ENCODE results near the gene VSTM2B. TPM values are rescaled to one million over a fixed set of nuclear protein-coding genes. Genes with fewer than 3 reads are reported as not detected.

The VSTM2B gene
- total RNA-seq, 1 donor from 2014 or later, result not detected

DNA sequence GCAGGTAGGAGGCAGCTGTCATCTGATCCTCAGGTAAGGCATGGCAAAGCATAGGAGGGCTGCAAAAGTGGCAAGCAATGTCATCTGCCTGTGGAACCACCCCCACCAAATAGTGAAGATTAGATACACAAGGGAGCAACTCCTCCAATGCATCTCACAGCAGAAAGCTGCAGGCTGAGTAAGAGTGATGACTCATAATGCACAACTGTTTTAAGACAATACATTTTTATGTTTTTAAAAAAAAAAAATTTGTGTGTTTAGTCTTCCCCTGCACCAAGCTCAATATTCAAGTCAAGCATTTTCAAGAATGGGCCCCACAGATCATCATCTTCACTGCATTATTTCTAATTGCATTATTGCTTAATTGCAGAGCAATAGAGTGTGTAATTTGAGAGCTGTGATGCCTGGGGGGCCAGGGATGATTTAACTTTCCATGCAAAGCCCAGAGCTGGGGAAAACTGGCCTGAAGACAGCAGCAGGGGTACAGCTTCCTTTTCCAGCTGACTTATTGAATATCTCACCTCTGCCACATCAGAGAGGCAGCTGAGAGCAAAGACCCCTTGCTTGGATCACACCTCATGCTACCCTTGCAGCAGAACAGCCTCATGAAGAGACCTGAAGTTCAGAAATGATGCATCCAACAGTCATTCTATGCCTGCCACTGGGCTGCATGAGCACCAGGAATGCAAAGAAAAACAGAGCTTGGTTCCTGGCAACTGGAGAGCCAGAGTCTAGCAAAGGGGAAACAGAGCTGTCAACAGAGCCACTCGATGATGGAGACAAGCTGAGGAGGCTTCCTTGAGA, 57.6 kb downstream of the VSTM2B start:
- ATAC-seq, result no peak
- DNase-seq (ENCODE audit: low spot score), result no peak

DNA sequence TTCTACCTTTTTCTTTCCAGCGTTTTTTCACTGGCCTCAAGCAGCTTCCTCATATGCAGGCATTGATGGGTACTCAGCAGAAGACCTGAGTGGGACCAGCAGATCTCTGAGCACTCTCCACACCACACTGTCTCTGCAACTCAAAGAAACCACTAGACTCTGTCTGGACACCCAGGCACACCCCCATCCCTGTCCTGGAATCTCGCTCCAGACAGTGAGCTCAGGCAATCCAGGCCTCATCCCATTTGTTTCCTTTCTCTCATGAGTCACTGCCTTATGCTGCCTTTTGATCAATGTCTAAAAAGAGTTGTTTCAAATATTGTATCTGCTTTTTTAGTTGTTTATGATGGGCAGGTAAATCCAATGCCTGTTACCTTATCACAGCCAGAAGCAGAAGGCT, 60.6 kb downstream of the VSTM2B start:
- ATAC-seq, result no peak
- no peak for DNase-seq (ENCODE audit: low spot score)

DNA sequence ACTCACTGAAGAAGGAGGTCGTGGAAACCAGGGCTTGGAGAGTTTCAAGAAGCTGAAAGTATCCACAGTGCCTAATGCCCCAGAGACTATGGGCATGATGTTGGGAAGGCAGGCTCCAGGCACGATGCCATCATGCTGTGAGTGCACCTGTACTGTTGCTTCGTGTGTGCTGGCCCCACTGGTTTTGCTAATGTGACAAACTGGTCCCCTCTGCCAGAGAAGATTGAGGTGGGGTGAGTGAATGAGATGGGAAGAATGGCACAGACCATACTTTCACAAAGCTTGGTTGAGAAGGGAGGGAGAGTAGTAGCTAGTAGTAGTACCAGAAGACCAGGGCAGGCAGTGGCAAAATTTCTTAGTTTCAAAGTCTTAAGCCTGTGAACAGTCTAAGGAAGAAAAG, 61.3 kb downstream of the VSTM2B start:
- no peak for DNase-seq (ENCODE audit: low spot score)

GRCh38 chr19:29587518-29587986, 61.8 kb downstream of the VSTM2B start:
- no peak for ATAC-seq
- DNase-seq (ENCODE audit: low spot score), result no peak

More for the DNA sequence above, 61.3 kb downstream of the VSTM2B start:
- ATAC-seq, result no peak

DNA sequence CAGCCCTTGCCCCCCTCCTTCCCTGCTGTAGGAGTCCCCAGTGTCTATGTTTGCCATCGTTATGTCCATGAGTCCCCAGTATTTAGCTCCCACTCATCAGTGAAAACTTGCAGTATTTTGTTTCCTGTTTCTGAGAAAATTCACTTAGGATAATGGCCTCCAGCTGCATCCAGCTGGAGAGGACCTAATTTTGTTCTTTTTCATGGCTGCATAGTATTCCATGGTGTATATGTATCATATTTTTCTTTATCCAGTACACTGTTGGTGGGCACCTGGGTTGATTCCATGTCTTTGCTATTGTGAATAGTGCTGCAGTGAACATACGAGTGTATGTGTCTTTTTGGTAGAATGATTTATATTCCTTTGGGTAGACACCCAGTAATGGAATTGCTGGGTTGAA, 62.3 kb downstream of the VSTM2B start:
- no peak for DNase-seq (ENCODE audit: low spot score)
- no peak for ATAC-seq

GRCh38 chr19:29590278-29590677, 64.5 kb downstream of the VSTM2B start:
- DNase-seq (ENCODE audit: low spot score), result no peak
- ATAC-seq, result no peak

DNA sequence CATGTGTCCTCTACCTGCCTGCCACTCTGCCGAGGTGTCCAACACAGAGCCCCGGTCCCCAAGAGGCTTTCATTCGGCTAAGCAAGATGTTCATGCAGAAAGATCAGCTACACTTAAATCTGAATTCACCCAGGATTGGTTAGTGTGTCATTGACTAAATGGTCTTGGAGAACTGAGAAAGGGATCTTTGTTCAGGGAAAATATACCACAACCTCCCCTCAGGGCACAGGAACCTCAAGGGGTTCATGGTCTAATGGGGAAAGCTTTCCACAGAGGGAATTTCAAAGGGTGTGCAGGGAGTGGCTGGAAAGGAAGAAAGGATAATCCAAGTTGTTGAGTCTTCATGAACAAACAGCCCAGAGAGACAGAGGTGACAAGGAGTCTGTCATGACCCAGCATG, 65.9 kb downstream of the VSTM2B start:
- DNase-seq (ENCODE audit: low spot score), result no peak
- ATAC-seq, result no peak

DNA sequence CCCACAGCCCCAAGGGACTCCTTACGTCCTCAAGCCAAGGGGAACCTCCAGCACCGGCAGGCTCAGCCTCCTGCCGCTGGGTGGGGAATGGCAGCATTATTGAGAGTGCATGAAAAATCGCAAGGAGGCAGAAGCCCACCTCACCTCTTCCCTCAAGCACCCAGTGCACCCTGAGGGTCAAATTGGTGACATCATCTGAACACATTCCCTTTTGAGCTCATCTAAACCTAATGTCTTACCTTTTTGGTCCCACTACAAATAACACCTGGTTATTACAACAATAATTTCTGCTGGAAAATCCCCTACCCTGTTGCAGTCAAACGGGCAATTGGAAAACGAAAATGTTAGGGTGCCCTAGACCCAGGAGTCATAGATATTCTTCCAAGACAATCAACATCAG, 68.1 kb downstream of the VSTM2B start:
- DNase-seq (ENCODE audit: low spot score), result no peak
- ATAC-seq, result no peak

- ATAC-seq (no peak), DNase-seq (ENCODE audit: low spot score) (no peak)
Measured at GRCh38 chr19:29596080-29596727, 70.4 kb downstream of the VSTM2B start.

- no peak for DNase-seq (ENCODE audit: low spot score)
- no peak for ATAC-seq
Measured at GRCh38 chr19:29596885-29597525, 71.2 kb downstream of the VSTM2B start.

GRCh38 chr19:29598036-29598435, 72.2 kb downstream of the VSTM2B start:
- DNase-seq (ENCODE audit: low spot score) (no peak), ATAC-seq (no peak)

DNA sequence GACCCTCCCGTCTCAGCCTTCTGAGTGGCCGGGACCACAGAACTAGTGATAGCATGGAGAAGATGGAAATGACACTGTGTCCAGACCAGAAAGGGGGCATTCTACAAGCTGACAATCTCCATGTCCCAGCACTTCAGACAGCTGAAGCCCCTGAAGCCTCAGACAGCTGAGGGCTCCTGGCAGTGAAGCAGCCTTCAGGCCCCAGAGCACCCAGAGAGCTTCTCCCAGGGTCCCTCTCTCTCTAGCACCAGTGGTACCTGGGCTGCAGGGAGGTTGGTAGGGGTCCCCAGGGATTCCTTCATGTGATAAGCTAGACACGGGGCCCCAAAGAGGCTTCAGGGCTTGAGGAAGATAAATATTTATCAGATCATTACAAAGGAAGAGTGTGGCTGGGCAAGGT, 72.7 kb downstream of the VSTM2B start:
- DNase-seq (ENCODE audit: low spot score) (no peak), ATAC-seq (no peak)

DNA sequence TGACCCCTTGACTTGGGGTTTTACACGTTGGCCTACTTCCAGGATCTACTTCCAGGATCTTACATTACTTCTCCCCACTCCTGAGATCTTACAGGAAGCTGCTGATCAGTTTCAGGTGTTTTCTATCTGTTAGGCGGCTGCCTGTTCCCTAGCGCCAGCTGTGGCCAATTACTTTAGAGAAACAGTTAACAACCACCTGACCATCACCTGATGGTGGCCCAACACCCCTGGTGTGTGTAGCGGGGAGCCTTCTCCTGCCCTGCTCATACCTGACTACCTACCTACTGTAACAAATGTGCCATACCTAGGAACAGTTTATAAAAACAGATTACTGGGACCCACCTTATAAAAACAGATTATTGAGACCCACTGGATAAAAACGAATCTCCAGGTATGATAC, 77.5 kb downstream of the VSTM2B start:
- ATAC-seq (no peak), DNase-seq (ENCODE audit: low spot score) (no peak)

- ATAC-seq (peak; percentile 90), DNase-seq (ENCODE audit: low spot score) (peak; percentile 98)
Measured at GRCh38 chr19:29605653-29606419, 80.0 kb downstream of the VSTM2B start, which contains the start of gene POP4. POP4 (plus strand) TSS chr19:29606283; CDS start chr19:29606319, 36 bp downstream.

DNA sequence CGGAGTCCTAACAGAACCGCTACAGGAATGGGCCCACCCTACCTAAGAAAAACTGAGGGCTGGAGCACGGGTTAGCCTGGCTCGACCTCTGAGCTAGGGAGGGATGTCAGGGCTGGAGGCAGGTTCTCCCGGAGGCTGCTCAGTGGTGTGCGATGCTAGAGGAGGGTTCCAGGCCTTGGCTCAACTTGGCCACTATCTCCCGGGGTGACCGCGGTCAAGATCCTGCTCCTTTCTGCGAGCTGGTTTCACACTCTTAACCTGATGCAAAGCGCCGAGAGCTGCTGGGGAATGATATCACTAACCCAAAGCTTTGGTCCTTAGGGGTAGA, 80.6 kb downstream of the VSTM2B start:
- DNase-seq (ENCODE audit: low spot score) (no peak), ATAC-seq (peak; percentile 45)

DNA sequence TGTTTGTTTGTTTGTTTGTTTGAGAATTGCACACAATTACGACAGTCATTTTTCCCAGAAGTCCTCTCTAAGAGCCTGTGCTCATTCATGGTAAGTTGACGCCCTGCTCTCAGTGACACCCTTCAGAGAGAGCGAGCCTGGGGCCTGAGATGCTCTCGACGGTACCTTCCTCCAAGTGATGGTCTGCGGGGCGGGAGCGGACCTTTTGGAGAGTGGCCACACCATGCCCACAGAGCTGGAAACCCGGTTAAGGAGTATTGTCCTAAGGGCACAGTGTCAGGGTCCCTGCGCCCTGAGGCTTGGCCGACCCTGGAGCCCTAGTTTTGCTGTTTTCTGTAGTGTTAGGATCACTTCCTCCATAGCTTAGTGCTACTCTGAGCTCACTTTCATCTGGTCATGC, 83.8 kb downstream of the VSTM2B start:
- ATAC-seq (no peak), DNase-seq (ENCODE audit: low spot score) (no peak)

GRCh38 chr19:29610213-29610573, 84.4 kb downstream of the VSTM2B start:
- ATAC-seq (no peak), DNase-seq (ENCODE audit: low spot score) (no peak)

GRCh38 chr19:29610574-29611271, 84.9 kb downstream of the VSTM2B start:
- ATAC-seq (peak; percentile 78), DNase-seq (ENCODE audit: low spot score) (peak; percentile 81)

DNA sequence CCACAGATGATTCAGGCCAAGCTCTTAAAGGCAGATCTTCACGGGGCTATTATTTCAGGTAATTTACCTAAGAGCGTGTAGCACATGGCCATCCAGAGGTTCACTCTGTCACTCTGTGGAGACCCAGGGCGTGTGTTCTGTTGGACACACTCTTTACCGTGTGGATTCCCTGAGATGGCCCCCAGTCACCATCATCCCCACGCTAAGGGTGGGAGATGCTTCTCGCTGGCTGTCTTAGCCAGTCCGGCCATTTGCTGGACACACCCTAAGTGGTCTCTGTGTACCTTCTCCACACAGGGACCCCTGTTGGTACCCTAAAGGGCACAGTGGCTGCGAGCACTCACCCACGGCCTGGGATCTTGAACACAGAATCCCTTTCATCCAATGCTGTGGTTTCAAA, 86.3 kb downstream of the VSTM2B start:
- ATAC-seq, result no peak

GRCh38 chr19:29612801-29613595, 87.2 kb downstream of the VSTM2B start:
- DNase-seq (ENCODE audit: low spot score) (no peak), ATAC-seq (no peak)

More for the DNA sequence above, 86.3 kb downstream of the VSTM2B start:
- DNase-seq (ENCODE audit: low spot score), result no peak

Measured in left lobe of liver (tissue), 2 donors.